NCI-H1930 (cell line): Measurements from ENCODE around the gene CNTFR.

Experiments
- DNase-seq, 2 experiments: peaks; one replicate each; lab custom pipeline; 2025; lab: John Stamatoyannopoulos, UW

The CNTFR gene

DNA sequence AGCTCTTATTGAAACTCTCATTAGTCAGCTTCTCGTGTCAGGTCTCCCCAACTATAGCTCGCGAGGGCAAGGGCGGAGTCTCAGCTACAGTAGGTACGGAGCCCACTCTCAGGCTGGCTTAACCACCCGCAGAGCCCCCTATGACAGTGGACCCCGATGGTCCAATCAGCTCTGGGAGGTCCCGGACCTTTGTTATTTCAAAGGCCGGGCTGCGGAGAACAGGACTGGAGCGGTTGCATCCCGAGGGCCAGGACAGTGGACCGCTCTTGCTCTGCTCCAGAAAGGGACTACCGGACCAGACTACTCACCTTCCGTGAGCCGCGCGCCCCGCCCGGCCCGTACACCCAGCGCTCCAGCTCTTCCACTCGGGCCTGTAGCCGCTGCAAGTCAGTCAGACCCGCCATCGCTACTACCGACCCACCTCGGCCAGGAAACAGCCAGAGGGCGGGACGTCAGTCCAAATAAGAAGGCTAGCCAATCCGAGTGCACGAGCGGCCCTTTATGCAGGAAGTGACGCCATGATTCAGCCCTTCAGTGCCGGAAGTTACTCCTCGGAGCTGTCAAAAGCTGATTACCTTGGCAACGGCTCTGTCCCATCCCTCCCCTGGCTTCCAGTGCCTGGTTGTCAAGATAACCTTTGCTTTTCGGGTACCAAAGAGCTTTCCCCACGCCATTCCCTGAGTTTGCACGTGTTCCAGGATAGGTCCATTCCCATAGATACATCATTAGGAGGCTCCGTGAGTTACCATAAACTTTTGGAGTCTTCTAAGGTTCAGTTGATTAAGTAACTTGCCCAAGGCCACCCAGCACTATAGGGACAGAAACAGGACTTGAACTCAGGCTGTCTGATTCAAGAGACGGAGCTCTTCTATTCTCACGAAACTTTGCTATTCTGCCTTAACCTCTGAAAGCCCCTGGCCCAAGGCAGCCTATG lies 30.8 kb upstream of the CNTFR start, which contains the start of gene DCTN3:
Gene DCTN3, minus strand, starts transcription at position 435 of the 934 bp plus-strand sequence. Its CDS starts 31 bp downstream, at position 404.
- peak; percentile 90 to 91 for DNase-seq

DNA sequence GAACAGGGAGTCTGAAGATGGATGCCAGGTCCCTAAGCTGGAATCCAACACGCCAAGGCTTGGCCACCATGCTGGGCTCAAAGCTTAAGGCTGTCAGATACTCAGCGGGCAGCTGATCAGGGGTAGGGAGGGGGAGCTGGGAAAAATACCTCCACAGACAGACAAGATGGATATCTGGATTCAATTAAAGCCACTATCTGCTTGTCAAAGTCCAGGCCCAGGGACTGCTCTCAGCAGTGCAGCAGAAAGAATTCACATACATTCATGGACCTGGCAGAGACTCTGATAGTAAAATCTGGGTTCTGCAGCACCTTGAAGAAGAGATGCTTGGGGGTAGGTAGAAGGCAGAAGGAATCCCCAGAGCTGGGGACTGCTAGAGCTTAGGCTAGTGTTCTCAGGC lies 25.6 kb upstream of the CNTFR start:
- no peak for DNase-seq

DNA sequence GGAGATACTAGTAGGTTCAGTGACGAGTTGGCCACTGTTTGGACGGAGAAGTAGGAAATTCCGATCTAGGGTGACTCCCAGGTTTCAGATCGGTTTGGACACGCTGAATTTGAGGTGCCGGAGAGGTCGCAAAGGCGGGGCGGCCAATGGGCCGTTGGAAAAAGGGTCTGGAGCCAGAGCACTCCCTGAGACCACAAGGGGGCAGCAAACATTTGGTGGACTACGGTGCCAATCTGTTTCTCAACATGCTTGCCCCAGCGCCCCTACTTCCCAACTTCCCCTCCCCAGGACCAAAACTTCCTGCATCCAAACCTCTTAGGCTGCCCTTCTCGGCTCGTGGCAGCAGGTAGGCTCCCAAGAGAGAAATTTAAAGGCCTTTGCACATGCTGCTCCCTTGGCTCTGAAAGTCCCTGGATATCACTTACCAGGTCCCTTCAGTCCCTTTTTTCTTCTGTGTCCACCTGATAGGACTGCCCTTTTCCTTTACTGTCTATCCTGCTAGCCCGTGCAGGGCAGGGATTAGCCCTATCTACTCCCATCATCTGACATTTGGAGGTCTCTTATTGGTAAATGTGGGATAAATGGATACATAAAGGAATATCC lies 23.4 kb upstream of the CNTFR start:
- peak; percentile 71 to 93 for DNase-seq

DNA sequence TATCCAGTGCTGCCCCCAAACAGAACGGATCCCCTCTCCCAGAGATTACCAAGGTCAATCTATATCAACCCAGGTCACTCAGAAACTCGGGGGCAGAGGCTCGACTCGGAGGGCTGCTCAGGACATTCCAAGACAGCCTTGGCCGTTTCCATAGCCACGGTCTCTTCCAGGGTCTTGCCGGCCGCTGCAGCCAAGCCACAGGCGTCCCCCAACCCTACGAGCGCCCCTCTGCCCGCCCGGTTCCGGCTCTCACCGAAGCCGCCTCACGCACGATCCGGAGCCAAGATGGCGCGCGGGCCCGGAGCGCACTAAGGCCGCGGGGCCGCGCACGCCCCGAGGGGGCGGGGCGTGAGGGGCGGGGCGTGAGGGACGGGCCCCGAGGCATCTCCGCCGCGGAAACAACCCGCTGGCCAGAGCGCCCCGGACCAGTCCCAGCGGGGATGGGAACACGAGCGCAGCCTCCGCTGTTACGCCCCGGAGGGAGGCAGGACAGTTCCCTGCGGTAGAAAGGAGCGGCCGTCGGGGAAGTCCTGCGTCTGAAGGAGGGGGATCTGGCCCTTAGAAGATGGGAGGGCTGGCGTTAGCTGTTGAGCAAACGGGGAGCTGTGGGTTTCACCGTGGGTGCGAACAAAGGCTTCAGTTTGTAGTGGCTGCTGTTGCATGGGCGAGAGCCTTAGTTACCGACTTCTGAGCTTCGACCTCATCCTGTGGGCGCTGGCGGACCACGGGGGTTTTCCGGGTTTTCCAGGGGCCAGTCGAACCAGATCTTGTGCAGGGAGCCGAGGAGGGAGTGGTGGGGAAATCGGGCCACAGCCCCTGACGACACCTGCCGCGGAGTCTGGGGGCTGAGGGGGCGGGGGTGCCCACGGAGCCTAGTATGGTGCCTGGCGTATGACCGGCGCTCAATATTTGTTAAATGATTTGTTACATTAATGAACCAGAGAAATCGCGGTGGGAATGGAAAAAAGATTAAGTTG lies 22.6 kb upstream of the CNTFR start, which contains the start of gene RPP25L:
Gene RPP25L, minus strand, starts transcription at position 287 of the 977 bp plus-strand sequence. CDS start 801 bp downstream, outside the sequence.
- peak; percentile 78 to 95 for DNase-seq

- DNase-seq, result no peak
These were observed 21.8 kb upstream of the CNTFR start for GRCh38 chr9:34611251-34611810.

DNA sequence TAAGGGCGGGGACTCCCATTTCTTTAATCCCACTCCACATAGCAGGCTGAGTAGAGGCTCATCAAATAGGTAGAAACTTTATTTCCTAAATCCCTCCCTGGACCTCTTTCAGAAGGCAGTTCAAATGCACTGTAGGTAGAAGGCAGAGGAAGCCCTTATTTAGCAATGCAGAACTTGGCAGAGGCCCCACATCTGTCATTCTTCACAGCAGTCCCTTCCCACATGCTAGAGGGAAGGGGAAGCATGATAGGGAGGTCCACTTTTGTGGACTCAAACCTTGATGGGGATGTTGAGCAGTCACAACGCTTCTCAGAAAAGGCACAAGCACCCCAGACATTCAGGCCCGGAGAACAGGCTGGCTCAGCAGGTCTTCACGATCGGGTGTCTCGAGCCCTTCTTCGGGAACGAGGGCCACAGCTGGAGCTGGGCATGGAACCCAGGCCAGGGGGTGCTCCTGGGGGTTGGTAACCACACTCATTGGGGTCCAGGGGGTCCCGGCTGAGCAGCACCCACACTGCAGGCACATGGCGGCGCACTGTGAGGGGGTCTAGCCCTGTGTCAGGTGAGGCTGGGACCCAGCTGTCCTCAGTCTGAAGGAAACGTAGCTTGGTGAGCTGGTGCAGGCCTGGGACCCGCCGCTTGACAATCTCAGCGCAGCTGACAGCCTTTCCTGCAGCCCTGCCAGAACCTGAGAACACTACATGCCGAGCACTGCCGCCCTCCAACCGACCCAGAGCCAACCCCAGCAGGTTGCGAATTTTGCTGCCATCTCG lies 21.1 kb upstream of the CNTFR start:
- no peak for DNase-seq

- no peak for DNase-seq
These were observed 17.8 kb upstream of the CNTFR start for GRCh38 chr9:34607331-34607730.

DNA sequence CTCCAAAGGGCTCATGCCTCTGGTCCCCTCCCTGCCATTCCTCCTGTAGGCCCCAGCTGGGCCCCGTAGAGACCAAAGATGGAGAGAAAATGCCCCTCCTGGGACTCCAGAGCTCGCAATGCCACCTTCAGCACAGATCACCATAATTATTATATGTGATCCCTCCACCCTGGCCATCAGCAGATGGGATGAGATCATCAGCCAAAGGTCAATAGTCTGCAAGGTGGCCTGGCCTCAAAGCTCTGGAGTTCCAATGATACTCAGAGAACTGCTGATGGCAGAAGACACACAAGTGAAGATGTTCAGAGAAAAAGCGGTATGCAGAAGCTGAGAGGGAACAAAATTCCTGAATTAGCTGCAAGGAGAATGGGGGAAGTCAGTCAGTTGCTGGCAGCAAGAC lies 17.4 kb upstream of the CNTFR start:
- DNase-seq, result no peak

DNA sequence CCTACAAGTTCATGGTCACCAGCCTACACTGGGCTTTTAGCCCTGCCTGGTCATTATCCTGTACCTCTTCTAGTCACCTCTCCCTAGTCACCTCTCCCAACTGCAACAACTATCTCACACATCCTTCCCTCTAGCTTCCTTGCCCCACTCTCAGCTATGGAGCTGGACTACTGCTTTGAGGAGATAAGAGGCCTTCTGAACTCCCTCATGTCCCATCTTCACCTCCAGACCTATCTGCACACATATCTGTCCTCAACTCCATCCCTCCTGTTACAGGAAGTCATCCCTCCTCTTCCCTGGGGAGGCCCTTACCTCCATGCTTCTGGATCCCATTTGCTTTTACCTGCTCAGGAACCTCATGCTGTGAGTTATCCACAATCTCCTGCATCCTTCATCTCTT lies 16.7 kb upstream of the CNTFR start:
- no peak for DNase-seq

DNA sequence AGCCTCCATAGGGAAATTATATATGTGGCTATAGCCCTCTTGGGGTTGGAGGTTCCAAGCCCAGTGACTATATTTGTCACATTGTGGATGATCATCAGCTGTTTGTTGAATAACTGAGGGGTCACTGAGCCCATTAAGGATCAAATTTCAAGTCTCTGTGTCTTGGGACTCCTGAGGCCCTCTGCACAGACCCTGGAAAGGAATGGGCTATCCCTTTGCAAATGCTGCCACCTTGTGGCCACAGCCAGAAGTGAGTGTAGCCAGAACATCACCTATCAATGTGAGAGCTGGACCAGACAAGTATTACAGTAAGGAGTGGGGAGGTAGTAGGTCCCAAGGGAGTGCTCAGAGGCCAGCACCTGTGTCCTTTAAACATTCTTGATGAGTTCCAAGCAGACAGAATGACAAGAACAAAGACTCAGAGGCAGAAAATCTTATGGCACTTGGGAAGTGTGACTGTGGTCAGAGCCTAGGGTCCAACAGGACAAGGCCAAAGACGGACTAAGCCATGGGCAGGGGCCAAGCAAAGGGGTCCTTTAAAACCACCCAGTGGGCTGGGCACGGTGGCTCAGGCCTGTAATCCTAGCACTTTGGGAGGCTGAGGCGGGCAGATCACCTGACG lies 14.2 kb upstream of the CNTFR start:
- DNase-seq, result peak; percentile 46 to 75

- DNase-seq, result no peak
These were observed 12.5 kb upstream of the CNTFR start for GRCh38 chr9:34601937-34602573.

GRCh38 chr9:34600908-34601307 lies 11.4 kb upstream of the CNTFR start:
- DNase-seq, result no peak

DNA sequence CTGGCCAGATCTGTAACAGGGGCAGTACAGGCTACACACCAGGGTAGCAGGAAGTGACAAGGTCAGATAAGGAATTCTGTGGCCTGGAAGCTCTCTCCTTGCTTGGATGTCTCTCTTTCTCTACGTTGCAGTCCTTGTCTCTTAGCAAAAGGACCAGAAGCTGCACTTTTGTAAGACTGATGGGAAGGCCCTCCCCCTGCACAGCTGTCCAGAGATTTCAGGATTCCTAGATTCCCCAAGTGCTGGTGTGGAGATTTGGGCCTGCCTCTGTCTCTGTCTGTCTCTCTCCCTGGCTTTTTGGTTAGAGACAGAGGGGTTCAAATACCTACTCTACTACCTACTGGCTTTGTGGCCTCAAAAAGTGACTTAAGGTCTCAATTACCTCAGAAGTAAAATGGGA lies 10.0 kb upstream of the CNTFR start:
- DNase-seq, result no peak

DNA sequence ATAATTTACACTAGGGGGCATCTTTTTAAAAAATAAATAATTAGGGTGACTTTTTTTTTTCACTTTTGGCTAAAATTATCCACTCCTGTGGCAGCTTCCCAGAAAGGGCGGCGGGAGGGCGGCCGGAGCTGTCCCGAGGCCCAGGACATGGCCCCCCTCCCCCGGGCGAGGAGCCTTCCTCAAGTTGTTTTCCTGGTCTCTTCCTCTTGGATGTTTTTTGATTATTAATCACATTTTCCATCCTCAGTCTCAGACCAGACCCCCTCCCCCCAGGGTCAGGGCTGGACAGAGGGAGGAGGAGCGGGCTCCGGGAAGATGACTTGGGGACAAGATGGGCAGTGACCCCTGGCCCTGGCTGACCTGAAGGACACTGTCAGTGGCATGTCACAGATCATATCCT lies 4.7 kb upstream of the CNTFR start:
- no peak for DNase-seq

DNA sequence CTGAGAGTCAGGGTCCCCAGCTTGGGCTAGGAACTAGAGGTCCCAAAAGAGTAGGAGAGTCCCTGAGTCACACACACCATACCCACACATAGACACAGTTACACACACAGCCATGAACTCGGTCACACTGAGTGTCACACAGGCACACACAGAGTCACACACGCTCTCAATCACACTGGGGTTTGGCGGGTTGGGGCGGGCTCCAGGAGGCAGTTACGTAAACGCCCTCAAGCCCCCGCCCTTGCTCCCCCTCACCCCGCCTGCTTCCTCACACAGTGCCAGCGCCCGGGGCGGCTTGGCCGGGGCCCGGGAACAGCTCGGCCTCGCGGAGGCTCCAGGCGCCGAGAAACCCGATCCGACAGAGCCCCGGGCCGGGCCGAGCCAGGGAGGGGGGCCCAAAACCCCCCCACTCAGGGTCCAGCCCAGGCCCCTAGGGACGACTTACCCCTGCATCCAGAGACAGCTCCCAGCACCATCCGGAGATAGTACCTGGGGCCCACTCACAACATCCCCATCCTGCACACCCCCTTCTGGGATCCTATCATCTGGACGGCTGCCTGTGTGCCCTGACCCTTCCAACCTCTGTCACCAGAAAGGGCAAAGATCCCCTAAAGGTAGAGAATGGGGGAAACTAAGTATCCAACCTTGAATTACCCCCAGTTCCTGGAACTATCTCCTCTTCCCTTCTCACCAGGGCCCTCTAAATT lies 3.5 kb upstream of the CNTFR start:
- DNase-seq, result no peak

- no peak for DNase-seq
These were observed 2.7 kb upstream of the CNTFR start for GRCh38 chr9:34591917-34592866.

GRCh38 chr9:34591248-34591916 lies 1.9 kb upstream of the CNTFR start:
- peak; percentile 57 to 76 for DNase-seq
